NT2/D1 (cell line): ENCODE measurements around the gene ABCC10.

Source experiments
- SUZ12 ChIP-seq: IDR thresholded peaks from 2 replicates; pipeline ENCODE4 v1.6.1; 2011; ENCODE audit not compliant: insufficient read length, insufficient read depth; ENCODE audit errors: extremely low read depth
- YY1 ChIP-seq: IDR thresholded peaks from 2 replicates; pipeline ENCODE4 v1.6.1; 2011; ENCODE audit not compliant: insufficient read length, insufficient read depth
- ZNF274 ChIP-seq: IDR thresholded peaks from 2 replicates; pipeline ENCODE4 v1.6.1; 2011; ENCODE audit warnings: mild to moderate bottlenecking, low read depth, low read length

DNA sequence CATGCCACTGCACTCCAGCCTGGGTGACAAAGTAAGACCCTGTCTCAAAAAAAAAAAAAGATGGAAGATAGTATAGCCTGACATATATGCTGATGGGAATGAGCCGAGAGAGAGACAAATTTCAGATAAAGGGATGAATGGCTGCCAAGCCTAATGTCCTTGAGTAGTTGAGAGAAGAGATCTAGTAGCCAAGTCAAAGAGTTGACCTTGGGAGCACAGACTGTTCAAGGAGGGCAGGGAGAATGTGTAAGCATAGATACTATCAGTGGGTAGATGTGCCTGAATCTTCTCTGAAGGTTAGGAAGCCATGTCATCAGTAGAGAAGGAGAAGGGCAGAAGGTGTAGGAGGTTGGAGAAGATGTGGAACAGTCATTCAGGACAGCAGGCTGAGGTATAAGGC, 20.0 kb upstream of the ABCC10 start:
- TF ChIP-seq ZNF274: no peak
- no peak for TF ChIP-seq YY1
- no peak for TF ChIP-seq SUZ12
